ENCODE data around the gene USP6. TPM values are rescaled to one million over a fixed set of nuclear protein-coding genes. Genes with fewer than 3 reads are reported as not detected.

USP6 gene
- total and polyA plus RNA-seq, 10 of the 15 experiments (the other 5 are each of a cell fraction or from before 2014, with no cell fraction given): under 0.01 to 0.39 (median 0.10) TPM; not detected in 2

- TF ChIP-seq E4F1 (IDR thresholded peaks at IDR 0.05; ENCODE audit: borderline replicate concordance, partially characterized antibody): no peak
- TF ChIP-seq IRF5 (IDR thresholded peaks at IDR 0.05; ENCODE audit: borderline replicate concordance): no peak
- TF ChIP-seq SP1 (IDR thresholded peaks at IDR 0.05; ENCODE audit: low read depth, low read length): peak; percentile 71
- TF ChIP-seq SIN3A (IDR thresholded peaks at IDR 0.05; ENCODE audit: low read depth, low read length): peak; percentile 97
- TF ChIP-seq NKRF (conservative IDR thresholded peaks at IDR 0.05): peak; percentile 98
- TF ChIP-seq SMC3 (IDR thresholded peaks at IDR 0.05; ENCODE audit: borderline replicate concordance, low read length): peak; percentile 43; the same call in 1 of the 2 replicates
- peak; percentile 90; the same call in 1 of the 2 replicates for TF ChIP-seq ZNF207 (IDR thresholded peaks at IDR 0.05; ENCODE audit: borderline replicate concordance)
- no peak for TF ChIP-seq CHD4 (IDR thresholded peaks at IDR 0.05)
- TF ChIP-seq POLR2AphosphoS2 (IDR thresholded peaks at IDR 0.05; ENCODE audit: low read depth, low read length): peak; percentile 66; the same call in 1 of the 2 replicates
- 0 out of 2 replicates have a peak, but pooled peaks have one; percentile 46 for TF ChIP-seq TCF3 (IDR thresholded peaks at IDR 0.05; ENCODE audit: borderline replicate concordance, insufficient read depth, low read depth, low read length)
- peak; percentile 91 for TF ChIP-seq RELB (IDR thresholded peaks at IDR 0.05; ENCODE audit: low read depth)
- no peak for TF ChIP-seq SUZ12 (IDR thresholded peaks at IDR 0.05; ENCODE audit: unreplicated experiment)
- peak; percentile 69 for TF ChIP-seq MEF2B (IDR thresholded peaks at IDR 0.05; ENCODE audit: partially characterized antibody, poor library complexity, severe bottlenecking)
- 0 out of 2 replicates have a peak, but pooled peaks have one; percentile 15 for TF ChIP-seq ZNF24 (IDR thresholded peaks at IDR 0.05)
- peak; percentile 88 for TF ChIP-seq POLR2AphosphoS5 (IDR thresholded peaks at IDR 0.05; ENCODE audit: low read length)
- peak; percentile 73 for TF ChIP-seq NBN (IDR thresholded peaks at IDR 0.05)
- TF ChIP-seq RELA (IDR thresholded peaks at IDR 0.05; ENCODE audit: borderline replicate concordance, partially characterized antibody): peak; percentile 45
- peak; percentile 43 for TF ChIP-seq NRF1 (conservative IDR thresholded peaks at IDR 0.05; ENCODE audit: low read depth, low read length)
- no peak for TF ChIP-seq E2F4 (IDR thresholded peaks at IDR 0.05; ENCODE audit: low read depth, low read length)
- peak; percentile 94 for TF ChIP-seq MXI1 (IDR thresholded peaks at IDR 0.05; ENCODE audit: low read depth, low read length)
- 0 out of 2 replicates have a peak, but pooled peaks have one; percentile 46 for TF ChIP-seq PML (IDR thresholded peaks at IDR 0.05; ENCODE audit: low read length)
Observed at GRCh38 chr17:5191541-5192417, 75.9 kb downstream of the USP6 start, which contains the start of gene ZNF594 (continued).

All from GM12878 (cell line).